ENCODE results near the gene IRF9. TPM values are rescaled to one million over a fixed set of nuclear protein-coding genes. Genes with fewer than 3 reads are reported as not detected.

IRF9 gene
- total and polyA plus RNA-seq, 2 of the 13 experiments (the other 11 are each of a cell fraction or from before 2014, with no cell fraction given), result 14.9 to 49.7 TPM

- TF ChIP-seq, protein P1, sequence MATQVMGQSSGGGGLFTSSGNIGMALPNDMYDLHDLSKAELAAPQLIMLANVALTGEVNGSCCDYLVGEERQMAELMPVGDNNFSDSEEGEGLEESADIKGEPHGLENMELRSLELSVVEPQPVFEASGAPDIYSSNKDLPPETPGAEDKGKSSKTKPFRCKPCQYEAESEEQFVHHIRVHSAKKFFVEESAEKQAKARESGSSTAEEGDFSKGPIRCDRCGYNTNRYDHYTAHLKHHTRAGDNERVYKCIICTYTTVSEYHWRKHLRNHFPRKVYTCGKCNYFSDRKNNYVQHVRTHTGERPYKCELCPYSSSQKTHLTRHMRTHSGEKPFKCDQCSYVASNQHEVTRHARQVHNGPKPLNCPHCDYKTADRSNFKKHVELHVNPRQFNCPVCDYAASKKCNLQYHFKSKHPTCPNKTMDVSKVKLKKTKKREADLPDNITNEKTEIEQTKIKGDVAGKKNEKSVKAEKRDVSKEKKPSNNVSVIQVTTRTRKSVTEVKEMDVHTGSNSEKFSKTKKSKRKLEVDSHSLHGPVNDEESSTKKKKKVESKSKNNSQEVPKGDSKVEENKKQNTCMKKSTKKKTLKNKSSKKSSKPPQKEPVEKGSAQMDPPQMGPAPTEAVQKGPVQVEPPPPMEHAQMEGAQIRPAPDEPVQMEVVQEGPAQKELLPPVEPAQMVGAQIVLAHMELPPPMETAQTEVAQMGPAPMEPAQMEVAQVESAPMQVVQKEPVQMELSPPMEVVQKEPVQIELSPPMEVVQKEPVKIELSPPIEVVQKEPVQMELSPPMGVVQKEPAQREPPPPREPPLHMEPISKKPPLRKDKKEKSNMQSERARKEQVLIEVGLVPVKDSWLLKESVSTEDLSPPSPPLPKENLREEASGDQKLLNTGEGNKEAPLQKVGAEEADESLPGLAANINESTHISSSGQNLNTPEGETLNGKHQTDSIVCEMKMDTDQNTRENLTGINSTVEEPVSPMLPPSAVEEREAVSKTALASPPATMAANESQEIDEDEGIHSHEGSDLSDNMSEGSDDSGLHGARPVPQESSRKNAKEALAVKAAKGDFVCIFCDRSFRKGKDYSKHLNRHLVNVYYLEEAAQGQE (IDR thresholded peaks at IDR 0.05; ENCODE audit: borderline replicate concordance in 1 of 2, low read depth in 1 of 2, low read length in 2 of 2), result peak in 1 of 2 experiments; percentile 71; a peak in 1 of 4 replicates
- TF ChIP-seq NKX3-1 (CRISPR knock-in tag; IDR thresholded peaks at IDR 0.05) (peak; percentile 94), ZMYM4 (CRISPR knock-in tag; IDR thresholded peaks at IDR 0.05) (peak; percentile 99), TMF1 (CRISPR knock-in tag; IDR thresholded peaks at IDR 0.05; ENCODE audit: low read depth) (peak; percentile 97), HHEX (CRISPR knock-in tag; IDR thresholded peaks at IDR 0.05) (peak; percentile 92), ZBTB8A (CRISPR knock-in tag; IDR thresholded peaks at IDR 0.05; ENCODE audit: borderline replicate concordance, low read depth) (peak; percentile 95; the same call in 1 of the 2 replicates), TARDBP (CRISPR knock-in tag; IDR thresholded peaks at IDR 0.05) (peak; percentile 100), SMARCC2 (IDR thresholded peaks at IDR 0.05) (no peak), EZH2 (conservative IDR thresholded peaks at IDR 0.05; ENCODE audit: low read depth, low read length) (no peak), HOXA5 (CRISPR knock-in tag; IDR thresholded peaks at IDR 0.05) (peak; percentile 99), SAP130 (CRISPR knock-in tag; IDR thresholded peaks at IDR 0.05; ENCODE audit: low read depth) (peak; percentile 99), SMAD9 (CRISPR knock-in tag; IDR thresholded peaks at IDR 0.05) (no peak), LBX2 (CRISPR knock-in tag; IDR thresholded peaks at IDR 0.05; ENCODE audit: borderline replicate concordance) (peak; percentile 90), ATAD3A (CRISPR knock-in tag; IDR thresholded peaks at IDR 0.05) (peak; percentile 73), GTF2F1 (IDR thresholded peaks at IDR 0.05; ENCODE audit: low read length) (peak; percentile 78; the same call in 1 of the 2 replicates), ZFP90 (CRISPR knock-in tag; IDR thresholded peaks at IDR 0.05; ENCODE audit: borderline replicate concordance) (peak; percentile 99), ZSCAN9 (CRISPR knock-in tag; IDR thresholded peaks at IDR 0.05; ENCODE audit: borderline replicate concordance) (peak; percentile 97), ETV6 (CRISPR knock-in tag; conservative IDR thresholded peaks at IDR 0.05) (peak; percentile 99), ZIK1 (CRISPR knock-in tag; IDR thresholded peaks at IDR 0.05; ENCODE audit: borderline replicate concordance, low read depth) (peak; percentile 99), ZNF317 (CRISPR knock-in tag; IDR thresholded peaks at IDR 0.05) (peak; percentile 94)
- TF ChIP-seq, protein P2, sequence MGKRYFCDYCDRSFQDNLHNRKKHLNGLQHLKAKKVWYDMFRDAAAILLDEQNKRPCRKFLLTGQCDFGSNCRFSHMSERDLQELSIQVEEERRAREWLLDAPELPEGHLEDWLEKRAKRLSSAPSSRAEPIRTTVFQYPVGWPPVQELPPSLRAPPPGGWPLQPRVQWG (CRISPR knock-in tag; IDR thresholded peaks at IDR 0.05; ENCODE audit: borderline replicate concordance, low read depth), result no peak
- TF ChIP-seq, protein P3, sequence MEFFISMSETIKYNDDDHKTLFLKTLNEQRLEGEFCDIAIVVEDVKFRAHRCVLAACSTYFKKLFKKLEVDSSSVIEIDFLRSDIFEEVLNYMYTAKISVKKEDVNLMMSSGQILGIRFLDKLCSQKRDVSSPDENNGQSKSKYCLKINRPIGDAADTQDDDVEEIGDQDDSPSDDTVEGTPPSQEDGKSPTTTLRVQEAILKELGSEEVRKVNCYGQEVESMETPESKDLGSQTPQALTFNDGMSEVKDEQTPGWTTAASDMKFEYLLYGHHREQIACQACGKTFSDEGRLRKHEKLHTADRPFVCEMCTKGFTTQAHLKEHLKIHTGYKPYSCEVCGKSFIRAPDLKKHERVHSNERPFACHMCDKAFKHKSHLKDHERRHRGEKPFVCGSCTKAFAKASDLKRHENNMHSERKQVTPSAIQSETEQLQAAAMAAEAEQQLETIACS (CRISPR knock-in tag; IDR thresholded peaks at IDR 0.05), result no peak
Measured at GRCh38 chr14:24215495-24216344, 54.7 kb downstream of the IRF9 start, which contains the start of gene MDP1 (continued).

All from HepG2 (cell line).